WI38 (cell line): ENCODE data around the gene PGRMC2.

Experiments used
- H3K4me3 ChIP-seq: 2 replicates; pipeline ENCODE4 v1.5.1; 2011; ENCODE audit warnings: low read depth, mild to moderate bottlenecking, control low read depth, low read length
- TF ChIP-seq, protein P1 (sequence below): IDR thresholded peaks from 2 replicates; pipeline ENCODE4 v1.5.1; 2012; ENCODE audit warnings: low read depth, mild to moderate bottlenecking, control low read depth, low read length

PGRMC2 gene

GRCh38 chr4:128284317-128284716 is 3.3 kb downstream of the PGRMC2 start:
- peak overlapping the region; percentile 84; the same call in 1 of the 2 replicates for H3K4me3 ChIP-seq
- TF ChIP-seq, protein P1, sequence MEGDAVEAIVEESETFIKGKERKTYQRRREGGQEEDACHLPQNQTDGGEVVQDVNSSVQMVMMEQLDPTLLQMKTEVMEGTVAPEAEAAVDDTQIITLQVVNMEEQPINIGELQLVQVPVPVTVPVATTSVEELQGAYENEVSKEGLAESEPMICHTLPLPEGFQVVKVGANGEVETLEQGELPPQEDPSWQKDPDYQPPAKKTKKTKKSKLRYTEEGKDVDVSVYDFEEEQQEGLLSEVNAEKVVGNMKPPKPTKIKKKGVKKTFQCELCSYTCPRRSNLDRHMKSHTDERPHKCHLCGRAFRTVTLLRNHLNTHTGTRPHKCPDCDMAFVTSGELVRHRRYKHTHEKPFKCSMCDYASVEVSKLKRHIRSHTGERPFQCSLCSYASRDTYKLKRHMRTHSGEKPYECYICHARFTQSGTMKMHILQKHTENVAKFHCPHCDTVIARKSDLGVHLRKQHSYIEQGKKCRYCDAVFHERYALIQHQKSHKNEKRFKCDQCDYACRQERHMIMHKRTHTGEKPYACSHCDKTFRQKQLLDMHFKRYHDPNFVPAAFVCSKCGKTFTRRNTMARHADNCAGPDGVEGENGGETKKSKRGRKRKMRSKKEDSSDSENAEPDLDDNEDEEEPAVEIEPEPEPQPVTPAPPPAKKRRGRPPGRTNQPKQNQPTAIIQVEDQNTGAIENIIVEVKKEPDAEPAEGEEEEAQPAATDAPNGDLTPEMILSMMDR, result no peak

- TF ChIP-seq, protein P1, result no peak
- no peak overlapping the region for H3K4me3 ChIP-seq
Observed at GRCh38 chr4:128283071-128283470, 4.5 kb downstream of the PGRMC2 start.

- no peak overlapping the region for H3K4me3 ChIP-seq
Observed at GRCh38 chr4:128282516-128282915, 5.1 kb downstream of the PGRMC2 start.

DNA sequence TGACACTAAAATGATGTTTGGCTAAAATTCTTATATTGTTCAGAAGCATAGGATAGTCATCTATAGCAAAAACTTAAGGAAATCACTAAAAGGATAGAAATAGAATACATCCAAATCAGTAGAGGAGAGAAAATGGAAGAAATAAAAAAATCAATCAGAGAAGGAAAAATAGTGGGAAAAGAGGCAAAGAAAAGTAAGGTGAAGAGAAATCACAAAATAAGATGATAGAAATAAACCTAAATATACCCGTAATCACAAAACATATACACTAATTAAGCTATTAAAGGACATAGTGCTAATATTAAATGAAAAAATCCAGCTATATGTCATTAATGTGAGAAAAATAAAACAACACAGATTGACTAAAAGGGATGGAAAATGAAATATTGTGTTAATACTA is 6.3 kb downstream of the PGRMC2 start:
- no peak overlapping the region for H3K4me3 ChIP-seq
- TF ChIP-seq, protein P1, result no peak

More at GRCh38 chr4:128282516-128282915, 5.1 kb downstream of the PGRMC2 start:
- TF ChIP-seq, protein P1, result no peak

GRCh38 chr4:128279624-128280225 is 7.9 kb downstream of the PGRMC2 start:
- TF ChIP-seq, protein P1, result no peak

GRCh38 chr4:128277856-128278255 is 9.8 kb downstream of the PGRMC2 start:
- TF ChIP-seq, protein P1, result no peak
- no peak overlapping the region for H3K4me3 ChIP-seq

More at GRCh38 chr4:128279624-128280225, 7.9 kb downstream of the PGRMC2 start:
- H3K4me3 ChIP-seq, result no peak overlapping the region

DNA sequence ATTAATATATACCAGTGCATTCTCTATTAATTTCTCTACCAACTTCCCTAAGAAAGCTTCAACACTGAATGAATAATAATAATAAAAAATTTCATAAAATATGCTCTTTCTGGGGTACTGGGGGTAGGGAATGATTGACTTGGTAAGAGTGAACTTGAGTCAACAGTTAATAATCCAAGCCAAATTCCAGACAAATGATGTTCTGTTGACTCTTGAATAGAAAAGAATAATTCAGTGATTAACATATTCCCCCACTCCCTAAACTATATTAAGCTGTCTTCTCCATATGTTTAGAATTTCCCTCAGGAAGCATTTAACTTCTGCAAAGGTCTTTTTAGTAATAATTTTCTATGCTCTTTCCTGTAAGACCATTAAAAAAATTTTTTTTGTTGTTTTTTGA is 12.3 kb downstream of the PGRMC2 start:
- H3K4me3 ChIP-seq, result no peak overlapping the region
- TF ChIP-seq, protein P1, result no peak
